Heart left ventricle (tissue), 16 donors: Measurements from ENCODE around the gene SLC8A3. TPM values are rescaled to one million over a fixed set of nuclear protein-coding genes. Genes with fewer than 3 reads are reported as not detected.

Experiments
- ATAC-seq, 4 donors: fragments of 200-7000 bp; cut with Tn5 transposase; one replicate each; pipeline ENCODE4 v1.9.1; 2020 to 2022; ENCODE audit warnings: moderate library complexity in 4 of 4, mild to moderate bottlenecking in 3 of 4, moderate number of reproducible peaks in 1 of 4
- DNase-seq, 5 donors: peaks; one replicate each; pipeline ENCODE4 v3.0.0-alpha.2; 2020
- H3K27ac ChIP-seq, 12 donors: fragments of 200-600 bp; sonication (generic) in 4 of 12; one replicate each; pipeline versions ENCODE4 v1.5.0 to v1.8.0; 2016 to 2022; ENCODE audit warnings: mild to moderate bottlenecking in 2 of 12
- H3K27me3 ChIP-seq, 9 donors: fragments of 200-600 bp; sonication (generic) in 2 of 9; one replicate each; pipeline versions ENCODE4 v1.5.1 to v1.8.0; 2016 to 2022; ENCODE audit warnings: mild to moderate bottlenecking in 3 of 9
- H3K36me3 ChIP-seq, 9 donors: fragments of 200-600 bp; sonication (generic) in 2 of 9; one replicate each; pipeline versions ENCODE4 v1.5.0 to v1.8.0; 2018 to 2022; ENCODE audit warnings: mild to moderate bottlenecking in 2 of 9
- H3K4me1 ChIP-seq, 12 donors: fragments of 200-600 bp; sonication (generic) in 4 of 12; one replicate each; pipeline versions ENCODE4 v1.5.0 to v1.8.0; 2016 to 2022; ENCODE audit warnings: mild to moderate bottlenecking in 3 of 12
- H3K4me3 ChIP-seq, 12 donors: fragments of 200-600 bp; sonication (generic) in 4 of 12; one replicate each; pipeline versions ENCODE4 v1.5.0 to v1.8.0; 2017 to 2022; ENCODE audit warnings: mild to moderate bottlenecking in 9 of 12, moderate library complexity in 4 of 12
- H3K9me3 ChIP-seq, 12 donors: fragments of 200-600 bp; sonication (generic) in 4 of 12; one replicate each; pipeline versions ENCODE4 v1.5.0 to v1.8.0; 2016 to 2022; ENCODE audit warnings: mild to moderate bottlenecking in 1 of 12
- CTCF ChIP-seq, 12 donors: fragments of 200-600 bp; sonication (generic) in 4 of 12; IDR thresholded peaks; one replicate each; pipeline versions ENCODE4 v1.5.0 to v1.8.0; 2018 to 2022; ENCODE audit warnings: antibody characterized with exemption in 12 of 12, mild to moderate bottlenecking in 5 of 12
- POLR2A ChIP-seq, 2 donors: fragments of 450-650 bp; IDR thresholded peaks; one replicate each; pipeline ENCODE4 v1.6.1; 2017; ENCODE audit warnings: antibody characterized with exemption in 2 of 2, mild to moderate bottlenecking in 2 of 2, moderate library complexity in 2 of 2
- WGBS, 4 donors: extraction: QIAGEN DNeasy Blood & Tissue Kit in 2 of 4; methylation state at CpG; one replicate each; pipeline versions ENCODE4 v1.1.5 to v1.1.7; 2013 to 2018; 5-methylcytosine and 5-hydroxymethylcytosine counted together
- intact Hi-C, 10 donors: fragments of 100-400 bp; cut with DNase I; formaldehyde crosslinking; loops; one replicate each; pipeline versions ENCODE4 v1.11.1 to v1.14.2; 2022
- polyA plus RNA-seq, 2 donors: library from polyadenylated mRNA; stranded (reverse); fragments of 200-250 nt; gene quantifications; one replicate each; pipeline ENCODE4 v1.2.3, GENCODE V29; 2013
- total RNA-seq, 9 donors: library from RNA; depleted of rRNA in 2 of 9; stranded (reverse); fragments of >200 nt in 2 of 9; fragmentation: NEBNext Ultra II Directional in 3 of 9; extraction: Animal tissue kit (Norgen Biotek cat#: 25700) in 3 of 9; gene quantifications; one replicate each; pipeline versions ENCODE4 v1.1.0 to v1.2.4, GENCODE V29; 2016 to 2023
- donor health status: ischemic (EF 13 %, LVEDD 7.1; RV severe dilation, severe dysfunction).
- donor health status: healthy with polysubstance abuse.
- donor health status: DM: no; HTN: yes; CAD: no.
- donor health status: DM: no; HTN: no; CAD: no.
- donor health status: ischemic (EF 25% LVEDD 6.9; RV normal size, moderate dysfunction).
- donor health status: ischemic (EF 25% LVEDD 5.7; RV mildly dilated, moderate dysfunction).
- donor health status: healthy.
- donor health status: DM: yes; HTN: yes; CAD: no.
- donor health status: ischemic (EF 35%, LVEDD 5.7; RV mildly dilated, moderate dysfunction).
- donor health status: nonischemic (EF 11% LVEDD 7.7; RV severe dilation, severe dysfunction).
- donor health status: DM: yes; HTN: yes; CAD: no.
- donor health status: PGD.
- donor health status: ischemic (EF 29% LVEDD 5.4; RV normal size, mild dysfunction).
- donor health status: nonischemic (EF 23%, LVEDD 6.1; RV moderate dilation, normal function).

SLC8A3 gene
- total and polyA plus RNA-seq, 11 donors: 0.03 to 0.23 (median 0.11) TPM; not detected in 6

DNA sequence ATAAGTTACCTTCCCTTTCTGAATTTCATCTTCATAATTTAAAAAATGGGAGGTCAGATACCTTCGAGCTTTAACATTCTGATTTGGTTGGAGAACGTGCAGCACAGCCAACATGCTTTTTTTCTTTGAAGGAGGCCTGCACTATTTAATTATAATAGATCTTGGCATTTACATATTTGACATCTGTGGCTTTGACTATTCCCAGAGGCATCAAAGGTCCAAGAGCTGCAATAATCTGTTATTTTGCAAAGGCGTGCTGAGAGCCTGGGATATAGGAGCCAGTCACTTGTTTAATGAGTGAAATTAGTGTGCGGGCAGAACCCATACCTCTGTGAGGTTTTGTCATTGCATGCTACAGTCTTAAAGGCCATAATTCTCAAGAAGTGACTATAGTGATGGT lies 26.4 kb downstream of the SLC8A3 start:
- WGBS, 4 donors: 72 to 78% (median 75%) methylated on average over 4 of the region's 4 CpGs
- H3K27me3 ChIP-seq: peaks cover 0 to 17% (median 0%) of the 10 kb centered on the region in 9 donors
- DNase-seq (no peak), ATAC-seq (no peak)
- no peak overlapping the region for H3K4me3 ChIP-seq
- intact Hi-C loops: no loop called here
- H3K36me3 ChIP-seq: no peaks in the 10 kb centered on the region
- H3K9me3 ChIP-seq: no peaks in the 10 kb centered on the region
- H3K4me1 ChIP-seq: no peaks in the 10 kb centered on the region
- no peak overlapping the region for H3K27ac ChIP-seq
- TF ChIP-seq POLR2A (IDR thresholded peaks at IDR 0.05): no peak
- TF ChIP-seq CTCF (IDR thresholded peaks at IDR 0.05): no peak

DNA sequence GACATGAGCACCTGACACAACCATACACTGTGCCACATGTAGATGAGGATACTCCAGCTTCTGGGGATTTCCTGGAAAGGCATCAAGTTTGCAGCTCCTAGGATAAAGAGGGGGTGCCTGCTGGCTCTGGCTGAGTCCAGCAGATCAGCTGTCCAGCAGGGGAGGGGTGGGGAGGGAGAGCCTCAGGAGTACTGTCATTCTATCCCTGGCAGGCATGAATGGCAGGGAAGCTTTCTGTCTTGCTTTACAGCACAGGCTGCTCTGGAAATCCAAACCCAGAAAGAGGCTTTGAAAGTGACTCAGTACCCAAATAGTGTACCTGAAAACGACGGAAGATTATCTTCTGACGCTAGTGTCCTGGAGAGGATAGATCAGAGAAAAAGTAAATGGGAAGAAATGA lies 32.2 kb downstream of the SLC8A3 start:
- intact Hi-C loops: no loop called here
- Histone ChIP-seq H3K9me3 (no peaks in the 10 kb centered on the region), H3K4me1 (no peaks in the 10 kb centered on the region), H3K27ac (no peak overlapping the region), H3K36me3 (no peaks in the 10 kb centered on the region), H3K27me3 (peaks cover 0 to 29% (median 5%) of the 10 kb centered on the region in 9 donors), H3K4me3 (no peak overlapping the region)
- DNase-seq: no peak
- TF ChIP-seq CTCF (IDR thresholded peaks at IDR 0.05): no peak
- no peak for TF ChIP-seq POLR2A (IDR thresholded peaks at IDR 0.05)
- ATAC-seq: no peak
- WGBS, 4 donors: 67 to 76% (median 73%) methylated on average over 3 of the region's 3 CpGs

DNA sequence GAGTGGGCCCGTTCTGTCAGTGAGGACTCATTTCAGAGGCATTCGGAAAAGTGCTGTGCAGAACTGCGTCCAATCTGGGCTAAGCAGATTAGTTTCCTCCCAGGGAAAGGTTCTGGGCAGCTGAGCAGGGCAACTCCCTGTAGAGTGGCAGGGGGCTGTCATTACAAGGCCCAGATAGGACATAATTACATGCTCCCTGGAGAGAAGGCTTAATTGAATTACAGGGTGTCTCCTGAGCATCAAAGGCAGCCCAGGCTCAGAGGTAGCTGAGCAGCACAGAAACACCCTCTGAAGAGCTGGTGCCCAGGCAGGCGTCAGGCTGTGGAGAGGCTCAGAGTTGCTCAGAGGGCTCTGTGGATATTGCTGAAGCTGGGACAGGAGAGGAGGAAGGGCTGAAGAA lies 36.0 kb downstream of the SLC8A3 start:
- Histone ChIP-seq H3K27me3 (peaks cover 0 to 29% (median 5%) of the 10 kb centered on the region in 9 donors), H3K4me1 (no peaks in the 10 kb centered on the region), H3K36me3 (no peaks in the 10 kb centered on the region), H3K27ac (no peak overlapping the region), H3K9me3 (no peaks in the 10 kb centered on the region), H3K4me3 (no peak overlapping the region)
- intact Hi-C loops: no loop called here
- ATAC-seq: no peak
- WGBS, 4 donors: 33 to 44% (median 42%) methylated on average over 3 to 4 of the region's 4 CpGs
- DNase-seq: no peak
- no peak for TF ChIP-seq CTCF (IDR thresholded peaks at IDR 0.05)
- no peak for TF ChIP-seq POLR2A (IDR thresholded peaks at IDR 0.05)

- no peaks in the 10 kb centered on the region for H3K4me1 ChIP-seq
- peaks cover 0 to 26% (median 5%) of the 10 kb centered on the region in 9 donors for H3K27me3 ChIP-seq
- WGBS, 4 donors: 81 to 87% (median 83%) methylated on average over 3 of the region's 3 CpGs
- no peak for TF ChIP-seq POLR2A (IDR thresholded peaks at IDR 0.05)
- TF ChIP-seq CTCF (IDR thresholded peaks at IDR 0.05): no peak
- ATAC-seq (no peak), DNase-seq (no peak)
- no peak overlapping the region for H3K27ac ChIP-seq
- H3K9me3 ChIP-seq: no peaks in the 10 kb centered on the region
- no peak overlapping the region for H3K4me3 ChIP-seq
- H3K36me3 ChIP-seq: no peaks in the 10 kb centered on the region
- intact Hi-C loops: no loop called here
These were observed 36.7 kb downstream of the SLC8A3 start for GRCh38 chr14:70152081-70152480.
